ENCODE data around the gene CYP26C1.

GRCh38 chr10:93032105-93032808 is 28.3 kb upstream of the CYP26C1 start:
- no peak for TF ChIP-seq POLR2A (IDR thresholded peaks at IDR 0.05)
- no peak for TF ChIP-seq CTCF (IDR thresholded peaks at IDR 0.05)
